ENCODE results near the gene SMYD3.
A peak's percentile ranks its signal among the peaks of the same experiment; 100 is the strongest.

Gene SMYD3

GRCh38 chr1:245862812-245863540, 644.1 kb downstream of the SMYD3 start:
- no peak for DNase-seq (ENCODE audit: low read depth)
- H3K4me3 ChIP-seq (ENCODE audit: control insufficient read depth, low read depth, low read length) = no peak overlapping the region
- no peak for TF ChIP-seq CTCF (IDR thresholded peaks at IDR 0.05; ENCODE audit: control insufficient read depth, insufficient read depth, low read depth, low read length, missing control alignments)

GRCh38 chr1:245860657-245861544, 646.2 kb downstream of the SMYD3 start:
- H3K4me3 ChIP-seq (ENCODE audit: control insufficient read depth, low read depth, low read length) = no peak overlapping the region
- no peak for TF ChIP-seq CTCF (IDR thresholded peaks at IDR 0.05; ENCODE audit: control insufficient read depth, insufficient read depth, low read depth, low read length, missing control alignments)
- no peak for DNase-seq (ENCODE audit: low read depth)

- no peak for TF ChIP-seq CTCF (IDR thresholded peaks at IDR 0.05; ENCODE audit: control insufficient read depth, insufficient read depth, low read depth, low read length, missing control alignments)
- DNase-seq (ENCODE audit: low read depth) = no peak
- H3K4me3 ChIP-seq (ENCODE audit: control insufficient read depth, low read depth, low read length) = no peak overlapping the region
Observed at GRCh38 chr1:245859493-245860114, 647.5 kb downstream of the SMYD3 start.

DNA sequence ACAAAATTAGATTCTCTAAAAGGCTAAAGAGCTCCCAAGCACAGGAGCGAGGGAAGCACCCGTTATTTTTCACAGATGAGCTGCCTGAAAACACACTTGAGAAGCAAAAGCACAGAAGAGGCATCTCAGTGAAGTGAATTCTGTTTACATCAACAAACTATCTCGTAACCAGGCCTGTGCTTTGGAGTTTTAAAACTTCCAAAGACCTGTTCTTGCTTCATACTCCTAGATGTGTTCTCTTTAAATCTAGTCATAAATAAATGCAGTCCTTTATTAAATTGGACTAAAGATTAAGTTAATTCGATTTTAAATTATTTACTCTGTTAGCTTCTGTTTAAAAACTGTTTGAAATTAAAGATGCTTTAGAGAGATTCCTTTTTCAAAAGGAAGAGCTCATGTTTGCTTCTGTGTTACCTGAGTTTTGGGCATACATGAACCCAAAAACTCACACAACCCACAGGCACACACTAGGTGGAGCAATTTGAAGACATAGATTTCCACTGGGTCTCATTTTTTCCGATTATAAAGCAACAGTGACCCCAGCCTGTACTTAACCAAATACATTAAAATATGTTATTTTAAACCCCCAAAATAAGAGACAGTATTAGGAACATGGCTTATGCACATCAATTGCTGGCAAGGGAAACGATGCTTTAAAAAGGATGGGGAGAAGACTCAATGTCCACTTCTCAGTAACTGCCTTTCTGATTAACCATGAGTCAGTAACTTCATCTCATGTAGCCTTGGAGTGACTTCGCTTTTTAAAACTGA, 648.2 kb downstream of the SMYD3 start:
- no peak overlapping the region for H3K4me3 ChIP-seq (ENCODE audit: control insufficient read depth, low read depth, low read length)
- TF ChIP-seq CTCF (IDR thresholded peaks at IDR 0.05; ENCODE audit: control insufficient read depth, insufficient read depth, low read depth, low read length, missing control alignments) = peak; percentile 44
- no peak for DNase-seq (ENCODE audit: low read depth)

GRCh38 chr1:245858022-245858721, 648.9 kb downstream of the SMYD3 start:
- no peak for TF ChIP-seq CTCF (IDR thresholded peaks at IDR 0.05; ENCODE audit: control insufficient read depth, insufficient read depth, low read depth, low read length, missing control alignments)
- no peak overlapping the region for H3K4me3 ChIP-seq (ENCODE audit: control insufficient read depth, low read depth, low read length)
- no peak for DNase-seq (ENCODE audit: low read depth)
